Colonic mucosa (tissue), 4 donors: ENCODE results near the gene GMDS. TPM values are rescaled to one million over a fixed set of nuclear protein-coding genes. Genes with fewer than 3 reads are reported as not detected.

Source experiments
- DNase-seq: peaks from one replicate; pipeline ENCODE4 v3.0.0-alpha.2; 2020
- H3K27ac ChIP-seq: fragments of 200-600 bp; one replicate; pipeline ENCODE4 v1.8.0; 2021
- H3K27me3 ChIP-seq: fragments of 200-600 bp; one replicate; pipeline ENCODE4 v1.8.0; 2021
- H3K36me3 ChIP-seq: fragments of 200-600 bp; one replicate; pipeline ENCODE4 v1.8.0; 2021
- H3K4me1 ChIP-seq: fragments of 200-600 bp; one replicate; pipeline ENCODE4 v1.8.0; 2021; ENCODE audit warnings: mild to moderate bottlenecking
- H3K4me3 ChIP-seq: fragments of 200-600 bp; one replicate; pipeline ENCODE4 v1.8.0; 2021
- H3K9ac ChIP-seq, 2 donors: one replicate each; pipeline ENCODE4 v1.7.0; 2013; ENCODE audit warnings: control low read depth in 2 of 2, low read depth in 2 of 2, low read length in 2 of 2
- H3K9me3 ChIP-seq: fragments of 200-600 bp; one replicate; pipeline ENCODE4 v1.8.0; 2021
- CTCF ChIP-seq: fragments of 200-600 bp; IDR thresholded peaks from one replicate; pipeline ENCODE4 v1.8.0; 2022; ENCODE audit warnings: antibody characterized with exemption, mild to moderate bottlenecking
- intact Hi-C: fragments of 100-400 bp; cut with DNase I; formaldehyde crosslinking; loops from one replicate; pipeline ENCODE4 v1.14.1; 2022
- total RNA-seq, 2 donors: library from RNA; stranded (reverse); fragmentation: NEBNext Ultra II Directional in 1 of 2; extraction: Animal tissue kit (Norgen Biotek cat#: 25700) in 1 of 2; gene quantifications; one replicate each; pipeline ENCODE4 v1.2.1, GENCODE V29; 2021
- donor health status: healthy.
- donor health status: DM: no; HTN: no; CAD: no.
- donor health status: DM: no; HTN: no; CAD: no.

The GMDS gene
- total RNA-seq, 2 donors from 2014 or later = 247 to 272 TPM

DNA sequence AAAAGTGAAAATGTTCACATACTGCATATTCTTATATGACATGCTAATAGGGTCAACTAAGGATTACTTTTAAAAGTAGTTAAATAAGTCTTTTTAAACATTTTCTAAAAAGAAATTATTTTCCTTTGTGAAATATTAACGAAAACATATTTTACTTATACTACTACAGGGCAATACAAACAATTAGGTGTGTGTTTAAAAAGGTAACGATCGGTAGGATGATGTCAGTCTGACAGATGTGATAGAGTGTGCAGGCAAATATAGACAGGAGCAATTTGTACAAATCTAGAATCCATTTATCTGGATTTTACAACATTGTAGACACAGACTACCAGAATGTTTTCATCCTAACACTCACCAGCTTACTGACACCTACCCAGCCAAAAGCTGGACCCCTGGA is 378.2 kb downstream of the GMDS start:
- DNase-seq = no peak
- Histone ChIP-seq H3K36me3 (no peaks in the 10 kb centered on the region), H3K9me3 (no peaks in the 10 kb centered on the region), H3K4me3 (no peak overlapping the region), H3K9ac (no peak overlapping the region), H3K4me1 (no peaks in the 10 kb centered on the region), H3K27ac (no peak overlapping the region), H3K27me3 (no peaks in the 10 kb centered on the region)
- TF ChIP-seq CTCF = no peak
- intact Hi-C loops = no loop called here

DNA sequence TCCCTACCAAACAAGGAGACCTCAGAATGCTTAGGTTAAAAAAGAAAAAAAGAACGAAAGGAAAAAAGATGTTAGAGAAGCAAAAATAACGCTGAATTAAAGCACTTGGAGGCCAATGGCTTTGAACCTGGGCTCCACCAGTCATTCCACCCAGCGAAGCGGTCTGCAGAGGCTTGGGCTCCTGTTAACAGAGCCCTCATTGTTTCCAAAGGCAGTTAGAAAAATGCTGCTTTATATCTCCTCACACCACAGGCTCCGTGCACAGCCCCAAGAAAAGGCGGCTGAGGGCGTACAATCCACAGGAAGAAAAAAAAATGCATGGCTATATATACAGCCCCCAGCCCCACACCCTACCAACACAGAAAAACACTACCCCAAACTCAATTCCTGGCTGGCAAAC is 379.8 kb downstream of the GMDS start:
- TF ChIP-seq CTCF = no peak
- Histone ChIP-seq H3K9ac (no peak overlapping the region), H3K9me3 (no peaks in the 10 kb centered on the region), H3K36me3 (no peaks in the 10 kb centered on the region), H3K27me3 (no peaks in the 10 kb centered on the region), H3K4me1 (no peaks in the 10 kb centered on the region), H3K4me3 (no peak overlapping the region), H3K27ac (no peak overlapping the region)
- no peak for DNase-seq
- intact Hi-C loops = no loop called here

DNA sequence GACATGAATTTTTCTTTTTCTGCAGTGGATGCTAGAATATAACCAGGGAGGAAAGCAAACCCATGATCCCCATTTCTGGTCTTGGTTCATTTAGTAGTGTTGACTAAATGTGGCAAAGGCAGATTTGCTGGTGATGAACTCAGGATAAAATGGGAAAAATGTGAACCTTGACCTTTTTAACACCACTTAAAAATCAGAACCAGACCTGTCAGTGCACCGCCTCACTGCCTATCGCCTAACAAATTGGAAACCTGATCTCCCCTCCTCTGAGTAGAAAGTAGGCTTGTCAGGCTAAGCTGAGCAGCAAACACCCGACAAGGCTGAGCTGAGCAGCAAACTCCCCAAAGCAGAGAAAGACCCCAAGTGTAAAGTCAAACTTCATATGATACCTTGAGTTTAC is 380.9 kb downstream of the GMDS start:
- no peaks in the 10 kb centered on the region for H3K9me3 ChIP-seq
- H3K27me3 ChIP-seq = no peaks in the 10 kb centered on the region
- no peak overlapping the region for H3K4me3 ChIP-seq
- intact Hi-C loops = no loop called here
- H3K9ac ChIP-seq = no peak overlapping the region
- no peaks in the 10 kb centered on the region for H3K36me3 ChIP-seq
- TF ChIP-seq CTCF = no peak
- no peak overlapping the region for H3K27ac ChIP-seq
- no peak for DNase-seq
- H3K4me1 ChIP-seq = no peaks in the 10 kb centered on the region

- Histone ChIP-seq H3K9me3 (no peaks in the 10 kb centered on the region), H3K9ac (no peak overlapping the region), H3K27me3 (no peaks in the 10 kb centered on the region), H3K36me3 (no peaks in the 10 kb centered on the region), H3K4me3 (no peak overlapping the region), H3K27ac (no peak overlapping the region), H3K4me1 (no peaks in the 10 kb centered on the region)
- DNase-seq = no peak
- no peak for TF ChIP-seq CTCF
- intact Hi-C loops = no loop called here
These were observed 383.0 kb downstream of the GMDS start for GRCh38 chr6:1862411-1862810.

- no peak overlapping the region for H3K4me3 ChIP-seq
- no peak overlapping the region for H3K27ac ChIP-seq
- H3K9me3 ChIP-seq = no peaks in the 10 kb centered on the region
- no peak for DNase-seq
- intact Hi-C loops = no loop called here
- no peaks in the 10 kb centered on the region for H3K27me3 ChIP-seq
- H3K36me3 ChIP-seq = no peaks in the 10 kb centered on the region
- no peaks in the 10 kb centered on the region for H3K4me1 ChIP-seq
- no peak overlapping the region for H3K9ac ChIP-seq
- no peak for TF ChIP-seq CTCF
These were observed 384.6 kb downstream of the GMDS start for GRCh38 chr6:1860756-1861348.
